Liver (tissue), 3 donors: ENCODE results near the gene RAPH1.

ENCODE experiments used
- FOXA1 ChIP-seq: IDR thresholded peaks from 2 replicates; pipeline ENCODE4 v1.6.1; 2016; ENCODE audit warnings: antibody characterized with exemption
- GABPA ChIP-seq, 2 donors: IDR thresholded peaks in 1 of 2; conservative IDR thresholded peaks in 1 of 2; 2 replicates each; pipeline ENCODE4 v1.6.1; 2016; ENCODE audit warnings: antibody characterized with exemption in 2 of 2, mild to moderate bottlenecking in 1 of 2, moderate library complexity in 1 of 2
- HNF4G ChIP-seq: IDR thresholded peaks from 2 replicates; pipeline ENCODE4 v1.6.1; 2016; ENCODE audit warnings: antibody characterized with exemption
- JUND ChIP-seq, 2 donors: IDR thresholded peaks; 2 replicates each; pipeline ENCODE4 v1.6.1; 2016; ENCODE audit warnings: antibody characterized with exemption in 2 of 2
- RAD21 ChIP-seq, 2 donors: IDR thresholded peaks; 2 replicates each; pipeline ENCODE4 v1.6.1; 2016; ENCODE audit warnings: antibody characterized with exemption in 2 of 2, mild to moderate bottlenecking in 2 of 2
- RXRA ChIP-seq, 2 donors: IDR thresholded peaks; 2 replicates each; pipeline ENCODE4 v1.6.1; 2017 to 2018; ENCODE audit warnings: antibody characterized with exemption in 2 of 2, mild to moderate bottlenecking in 1 of 2
- SP1 ChIP-seq: IDR thresholded peaks from 2 replicates; pipeline ENCODE4 v1.6.1; 2018; ENCODE audit warnings: antibody characterized with exemption, mild to moderate bottlenecking
- TAF1 ChIP-seq: conservative IDR thresholded peaks from 2 replicates; pipeline ENCODE4 v1.6.1; 2016; ENCODE audit warnings: antibody characterized with exemption, mild to moderate bottlenecking
- YY1 ChIP-seq: IDR thresholded peaks from 2 replicates; pipeline ENCODE4 v1.6.1; 2016; ENCODE audit warnings: antibody characterized with exemption, mild to moderate bottlenecking
- TF ChIP-seq, protein P1 (sequence below): fragments of 150-350 bp; IDR thresholded peaks from 2 replicates; pipeline ENCODE4 v1.5.1; 2017; ENCODE audit warnings: improper control_type of control experiment, low read depth, low read length; ENCODE audit not compliant: missing input control
- TF ChIP-seq, protein P2 (sequence below): IDR thresholded peaks from 2 replicates; pipeline ENCODE4 v1.6.1; 2016; ENCODE audit warnings: antibody characterized with exemption
- donor health status: healthy.
- donor health status: healthy.

DNA sequence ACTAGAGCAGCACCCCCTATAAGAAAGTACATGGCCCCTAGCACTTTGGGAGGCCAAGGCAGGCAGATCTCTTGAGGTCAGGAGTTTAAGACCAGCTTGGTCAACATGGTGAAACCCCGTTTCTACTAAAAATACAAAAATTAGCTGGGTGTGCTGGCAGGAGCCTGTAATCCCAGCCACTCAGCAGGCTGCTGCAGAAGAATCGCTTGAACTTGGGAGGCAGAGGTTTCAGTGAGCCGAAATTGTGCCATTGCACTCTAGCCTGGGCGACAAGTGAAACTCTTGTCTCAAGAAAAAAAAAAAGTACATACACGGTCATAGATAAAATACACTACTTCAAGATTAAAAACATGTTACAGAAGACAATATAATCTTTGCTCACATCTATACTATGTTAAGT lies 63.8 kb downstream of the RAPH1 start:
- TF ChIP-seq, protein P1, sequence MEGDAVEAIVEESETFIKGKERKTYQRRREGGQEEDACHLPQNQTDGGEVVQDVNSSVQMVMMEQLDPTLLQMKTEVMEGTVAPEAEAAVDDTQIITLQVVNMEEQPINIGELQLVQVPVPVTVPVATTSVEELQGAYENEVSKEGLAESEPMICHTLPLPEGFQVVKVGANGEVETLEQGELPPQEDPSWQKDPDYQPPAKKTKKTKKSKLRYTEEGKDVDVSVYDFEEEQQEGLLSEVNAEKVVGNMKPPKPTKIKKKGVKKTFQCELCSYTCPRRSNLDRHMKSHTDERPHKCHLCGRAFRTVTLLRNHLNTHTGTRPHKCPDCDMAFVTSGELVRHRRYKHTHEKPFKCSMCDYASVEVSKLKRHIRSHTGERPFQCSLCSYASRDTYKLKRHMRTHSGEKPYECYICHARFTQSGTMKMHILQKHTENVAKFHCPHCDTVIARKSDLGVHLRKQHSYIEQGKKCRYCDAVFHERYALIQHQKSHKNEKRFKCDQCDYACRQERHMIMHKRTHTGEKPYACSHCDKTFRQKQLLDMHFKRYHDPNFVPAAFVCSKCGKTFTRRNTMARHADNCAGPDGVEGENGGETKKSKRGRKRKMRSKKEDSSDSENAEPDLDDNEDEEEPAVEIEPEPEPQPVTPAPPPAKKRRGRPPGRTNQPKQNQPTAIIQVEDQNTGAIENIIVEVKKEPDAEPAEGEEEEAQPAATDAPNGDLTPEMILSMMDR: no peak
- TF ChIP-seq TAF1 (no peak), RXRA (IDR thresholded peaks at IDR 0.05) (no peak), HNF4G (no peak), RAD21 (IDR thresholded peaks at IDR 0.05) (no peak), YY1 (no peak), JUND (IDR thresholded peaks at IDR 0.05) (no peak), FOXA1 (no peak), SP1 (no peak), GABPA (IDR thresholded peaks at IDR 0.05 in 1 of 2, conservative IDR thresholded peaks at IDR 0.05 in 1 of 2) (no peak)
- TF ChIP-seq, protein P2, sequence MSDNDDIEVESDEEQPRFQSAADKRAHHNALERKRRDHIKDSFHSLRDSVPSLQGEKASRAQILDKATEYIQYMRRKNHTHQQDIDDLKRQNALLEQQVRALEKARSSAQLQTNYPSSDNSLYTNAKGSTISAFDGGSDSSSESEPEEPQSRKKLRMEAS: no peak
